Measurements from ENCODE around the gene LCA5L.

The LCA5L gene

GRCh38 chr21:39479814-39480182 is 34.2 kb upstream of the LCA5L start:
- no peak for TF ChIP-seq CTCF (IDR thresholded peaks at IDR 0.05; ENCODE audit: low read length)
- no peak for TF ChIP-seq EZH2 (IDR thresholded peaks at IDR 0.05; ENCODE audit: borderline replicate concordance, low read length)

GRCh38 chr21:39479164-39479813 is 33.7 kb upstream of the LCA5L start:
- Histone ChIP-seq H3K27ac (ENCODE audit: low read depth, low read length, poor library complexity, severe bottlenecking) (no peak overlapping the region), H3K9me2 (ENCODE audit: low read depth, low read length) (no peaks in the 10 kb centered on the region), H3K9me3 (ENCODE audit: low read length) (no peaks in the 10 kb centered on the region), H3F3A (ENCODE audit: insufficient read depth, low read length) (no peaks in the 10 kb centered on the region), H3K36me3 (ENCODE audit: insufficient read depth, low read length) (no peaks in the 10 kb centered on the region), H3K79me2 (ENCODE audit: insufficient read depth, low read length) (no peaks in the 10 kb centered on the region), H3K27me3 (ENCODE audit: insufficient read depth, low read length) (no peaks in the 10 kb centered on the region), H3K4me3 (ENCODE audit: low read depth, low read length, poor library complexity, severe bottlenecking) (no peak overlapping the region), H3K4me2 (ENCODE audit: low read length) (no peak overlapping the region), H3K4me1 (ENCODE audit: insufficient read depth, low read length, severe bottlenecking) (no peaks in the 10 kb centered on the region), H2AFZ (ENCODE audit: low read length) (no peak overlapping the region), H4K20me1 (ENCODE audit: insufficient read depth, low read length) (no peaks in the 10 kb centered on the region), H3K9ac (ENCODE audit: low read length) (no peak overlapping the region)
- TF ChIP-seq EZH2 (IDR thresholded peaks at IDR 0.05; ENCODE audit: borderline replicate concordance, low read length) (no peak), CTCF (IDR thresholded peaks at IDR 0.05; ENCODE audit: low read length) (no peak)

More at GRCh38 chr21:39479814-39480182, 34.2 kb upstream of the LCA5L start:
- no peaks in the 10 kb centered on the region for H3K9me2 ChIP-seq (ENCODE audit: low read depth, low read length)
- H2AFZ ChIP-seq (ENCODE audit: low read length) = no peak overlapping the region
- H3F3A ChIP-seq (ENCODE audit: insufficient read depth, low read length) = no peaks in the 10 kb centered on the region
- no peaks in the 10 kb centered on the region for H3K79me2 ChIP-seq (ENCODE audit: insufficient read depth, low read length)
- H3K36me3 ChIP-seq (ENCODE audit: insufficient read depth, low read length) = no peaks in the 10 kb centered on the region
- no peak overlapping the region for H3K4me3 ChIP-seq (ENCODE audit: low read depth, low read length, poor library complexity, severe bottlenecking)
- no peak overlapping the region for H3K9ac ChIP-seq (ENCODE audit: low read length)
- no peak overlapping the region for H3K27ac ChIP-seq (ENCODE audit: low read depth, low read length, poor library complexity, severe bottlenecking)
- no peaks in the 10 kb centered on the region for H4K20me1 ChIP-seq (ENCODE audit: insufficient read depth, low read length)
- no peaks in the 10 kb centered on the region for H3K9me3 ChIP-seq (ENCODE audit: low read length)
- H3K4me2 ChIP-seq (ENCODE audit: low read length) = no peak overlapping the region
- no peaks in the 10 kb centered on the region for H3K27me3 ChIP-seq (ENCODE audit: insufficient read depth, low read length)
- H3K4me1 ChIP-seq (ENCODE audit: insufficient read depth, low read length, severe bottlenecking) = no peaks in the 10 kb centered on the region

GRCh38 chr21:39474611-39475010 is 29.0 kb upstream of the LCA5L start:
- H3K9me3 ChIP-seq (ENCODE audit: low read length) = no peaks in the 10 kb centered on the region
- no peaks in the 10 kb centered on the region for H3K9me2 ChIP-seq (ENCODE audit: low read depth, low read length)
- H3K4me1 ChIP-seq (ENCODE audit: insufficient read depth, low read length, severe bottlenecking) = no peaks in the 10 kb centered on the region
- no peaks in the 10 kb centered on the region for H3F3A ChIP-seq (ENCODE audit: insufficient read depth, low read length)
- H2AFZ ChIP-seq (ENCODE audit: low read length) = no peak overlapping the region
- H4K20me1 ChIP-seq (ENCODE audit: insufficient read depth, low read length) = no peaks in the 10 kb centered on the region
- no peak overlapping the region for H3K9ac ChIP-seq (ENCODE audit: low read length)
- H3K4me3 ChIP-seq (ENCODE audit: low read depth, low read length, poor library complexity, severe bottlenecking) = no peak overlapping the region
- TF ChIP-seq CTCF (IDR thresholded peaks at IDR 0.05; ENCODE audit: low read length) = no peak
- TF ChIP-seq EZH2 (IDR thresholded peaks at IDR 0.05; ENCODE audit: borderline replicate concordance, low read length) = no peak
- H3K27ac ChIP-seq (ENCODE audit: low read depth, low read length, poor library complexity, severe bottlenecking) = no peak overlapping the region
- H3K36me3 ChIP-seq (ENCODE audit: insufficient read depth, low read length) = no peaks in the 10 kb centered on the region
- no peak overlapping the region for H3K4me2 ChIP-seq (ENCODE audit: low read length)
- H3K27me3 ChIP-seq (ENCODE audit: insufficient read depth, low read length) = no peaks in the 10 kb centered on the region
- H3K79me2 ChIP-seq (ENCODE audit: insufficient read depth, low read length) = no peaks in the 10 kb centered on the region
